GM19043 (cell line): ENCODE measurements around the gene CRIM1.
A peak's percentile ranks its signal among the peaks of the same experiment; 100 is the strongest.

Source experiments
- ATAC-seq: cut with Tn5 transposase; IDR thresholded peaks from one replicate; pipeline ENCODE4 v1.9.1; 2021; ENCODE audit warnings: low read depth; ENCODE audit not compliant: unreplicated experiment

The CRIM1 gene

DNA sequence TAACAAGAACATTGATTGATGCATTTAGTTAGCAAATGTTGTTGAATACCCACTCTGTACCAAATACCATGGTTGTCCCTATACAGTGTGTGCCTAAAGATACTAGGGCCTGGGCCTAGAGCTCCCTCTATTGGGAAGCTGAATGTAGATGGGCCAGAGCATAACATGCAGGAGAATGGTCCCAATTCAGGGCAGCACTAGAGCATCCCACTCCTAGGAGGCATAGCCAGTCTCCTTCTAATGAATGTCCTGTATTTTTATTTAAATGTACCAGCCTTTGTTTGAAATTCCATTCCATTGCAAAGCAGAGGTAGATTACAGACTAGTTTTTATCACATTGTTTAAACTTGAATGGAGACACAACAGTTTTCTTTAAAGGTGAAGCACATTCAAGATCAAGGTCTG lies 151.8 kb downstream of the CRIM1 start:
- ATAC-seq, result peak; percentile 82

GRCh38 chr2:36509075-36509474 lies 153.5 kb downstream of the CRIM1 start:
- no peak for ATAC-seq

GRCh38 chr2:36511858-36512603 lies 156.5 kb downstream of the CRIM1 start:
- ATAC-seq, result peak; percentile 65

DNA sequence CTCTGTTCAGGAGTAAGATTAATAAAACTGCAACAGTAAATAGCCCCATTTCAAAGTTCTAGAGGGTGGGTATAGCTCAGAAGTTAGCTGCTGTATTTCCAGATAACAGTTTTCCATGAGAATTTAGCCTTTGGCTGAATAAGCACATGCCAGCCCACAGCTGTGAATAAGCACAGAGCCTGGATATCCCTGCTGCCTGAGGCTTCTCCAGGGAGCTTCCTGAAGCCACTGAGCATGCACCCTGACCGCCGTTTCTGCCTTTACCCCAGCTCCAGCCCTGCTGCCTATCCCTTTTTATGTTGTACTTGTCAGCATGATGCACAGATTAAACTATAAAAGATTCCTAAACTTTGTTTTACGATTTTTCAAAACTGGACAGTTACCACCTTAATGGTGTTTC lies 157.1 kb downstream of the CRIM1 start:
- no peak for ATAC-seq

GRCh38 chr2:36513661-36514060 lies 158.1 kb downstream of the CRIM1 start:
- ATAC-seq, result no peak

DNA sequence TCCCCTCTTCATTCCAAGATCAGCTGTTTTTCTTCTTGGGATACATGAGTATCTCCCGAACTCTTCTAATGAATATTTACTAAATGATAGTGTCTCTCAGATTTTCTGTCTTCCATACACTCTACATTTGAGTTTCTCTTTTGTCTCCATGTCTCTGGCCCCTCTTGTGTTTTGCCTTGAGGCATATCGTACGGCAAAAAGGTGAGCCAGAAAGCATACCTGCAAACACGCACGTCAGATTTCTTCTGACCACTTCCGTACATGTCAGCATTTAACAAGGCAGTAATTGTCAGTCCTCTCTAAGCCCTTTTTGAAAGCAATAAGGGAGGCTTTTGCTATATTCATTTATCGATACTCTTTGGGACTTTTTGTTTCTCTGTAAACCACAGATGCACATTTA lies 160.0 kb downstream of the CRIM1 start:
- ATAC-seq, result no peak

DNA sequence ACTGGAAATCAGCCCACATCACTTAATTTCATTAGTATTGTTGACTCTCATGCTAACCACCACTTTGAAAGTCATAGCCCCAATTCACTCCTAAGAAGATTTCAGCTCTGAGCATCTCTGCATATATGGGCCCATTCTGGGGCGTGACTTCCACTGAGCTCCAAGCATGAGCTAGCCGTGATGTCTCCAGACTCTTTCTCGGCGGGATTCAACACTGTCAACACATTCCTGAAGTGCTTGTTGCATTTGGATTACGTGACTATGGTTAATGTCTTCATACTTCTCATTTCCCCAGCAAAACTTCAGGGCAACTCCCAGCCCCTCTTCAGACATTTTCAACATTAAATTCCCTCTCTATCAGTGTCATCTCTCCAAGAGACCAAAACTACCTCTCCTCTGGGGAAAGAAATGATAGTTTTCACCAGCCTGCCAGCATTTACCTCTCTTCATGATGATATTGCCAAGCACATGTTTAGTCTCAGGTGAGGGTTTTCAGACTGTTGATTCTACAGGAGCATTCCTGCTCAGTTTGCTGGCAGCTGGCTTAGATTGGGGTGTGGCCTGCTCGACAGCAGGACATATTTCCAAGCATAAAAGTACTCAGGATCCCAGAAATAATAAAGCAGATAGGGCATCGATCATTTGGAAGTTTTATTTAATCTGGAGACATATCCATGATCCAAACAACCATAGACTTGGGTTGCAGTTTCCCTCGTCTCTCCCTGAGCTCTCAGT lies 160.7 kb downstream of the CRIM1 start:
- ATAC-seq, result no peak

GRCh38 chr2:36520431-36520830 lies 164.9 kb downstream of the CRIM1 start:
- no peak for ATAC-seq

DNA sequence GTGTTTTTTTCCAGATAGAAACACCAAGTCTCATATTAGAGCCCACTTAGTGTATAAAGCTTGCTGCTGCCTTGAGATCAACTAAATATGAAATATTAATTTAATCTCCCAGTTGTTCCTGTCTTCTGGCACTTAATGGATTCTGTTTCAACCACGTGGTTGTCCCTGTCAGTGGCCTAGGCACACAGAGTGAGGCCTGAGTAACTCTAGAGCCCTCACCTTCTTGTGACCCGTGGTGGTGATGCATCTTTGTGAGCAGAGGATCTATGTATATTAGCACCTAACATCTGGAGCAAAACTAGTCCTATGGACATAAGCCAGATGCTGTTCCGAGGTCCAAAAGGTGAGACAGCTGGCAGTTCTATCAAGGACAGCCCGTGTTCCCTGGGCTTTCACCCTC lies 167.6 kb downstream of the CRIM1 start:
- ATAC-seq, result no peak

DNA sequence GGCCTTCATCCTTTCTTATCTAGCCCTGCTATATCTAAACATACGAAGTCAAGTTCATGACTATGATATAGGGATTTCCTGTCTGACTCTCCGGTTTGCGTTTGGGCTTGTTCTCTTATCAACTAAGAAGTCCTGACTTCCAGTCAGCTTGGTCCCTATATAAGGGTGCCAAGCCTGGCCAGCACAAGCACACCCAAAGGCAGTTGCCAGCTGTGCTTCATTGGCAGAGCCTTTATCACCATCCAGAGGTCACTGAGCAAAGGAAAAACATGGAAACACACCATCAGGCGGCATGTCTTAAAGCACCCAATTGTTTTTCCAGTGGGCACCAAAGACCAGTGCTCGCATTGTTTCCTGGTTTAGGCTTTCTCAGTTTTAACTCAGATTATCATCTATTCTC lies 169.7 kb downstream of the CRIM1 start:
- ATAC-seq, result no peak

DNA sequence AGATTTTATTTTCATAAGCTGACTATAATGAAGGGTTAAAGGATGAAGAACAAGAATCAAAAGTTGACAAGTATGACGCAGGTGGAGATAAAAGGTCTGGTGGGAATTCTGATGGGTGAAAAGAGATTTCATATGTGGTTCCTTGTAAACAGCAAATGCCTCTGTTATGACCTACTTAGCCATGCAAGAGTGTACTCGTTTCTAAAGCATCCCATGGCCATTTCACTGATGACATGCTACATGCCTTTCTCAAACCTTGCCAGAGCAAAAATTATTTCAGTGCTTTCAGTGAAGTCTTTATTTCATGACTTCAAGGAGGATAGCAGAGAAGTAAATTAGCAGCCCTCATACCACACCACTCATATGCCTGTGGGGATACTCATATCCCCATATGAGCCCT lies 170.6 kb downstream of the CRIM1 start:
- no peak for ATAC-seq

GRCh38 chr2:36528274-36528673 lies 172.7 kb downstream of the CRIM1 start:
- ATAC-seq, result peak; percentile 54

GRCh38 chr2:36528766-36529392 lies 173.3 kb downstream of the CRIM1 start:
- ATAC-seq, result peak; percentile 10

- ATAC-seq, result peak; percentile 80
Measured at GRCh38 chr2:36530178-36530982, 174.8 kb downstream of the CRIM1 start.

GRCh38 chr2:36530983-36531354 lies 175.4 kb downstream of the CRIM1 start:
- ATAC-seq, result no peak

DNA sequence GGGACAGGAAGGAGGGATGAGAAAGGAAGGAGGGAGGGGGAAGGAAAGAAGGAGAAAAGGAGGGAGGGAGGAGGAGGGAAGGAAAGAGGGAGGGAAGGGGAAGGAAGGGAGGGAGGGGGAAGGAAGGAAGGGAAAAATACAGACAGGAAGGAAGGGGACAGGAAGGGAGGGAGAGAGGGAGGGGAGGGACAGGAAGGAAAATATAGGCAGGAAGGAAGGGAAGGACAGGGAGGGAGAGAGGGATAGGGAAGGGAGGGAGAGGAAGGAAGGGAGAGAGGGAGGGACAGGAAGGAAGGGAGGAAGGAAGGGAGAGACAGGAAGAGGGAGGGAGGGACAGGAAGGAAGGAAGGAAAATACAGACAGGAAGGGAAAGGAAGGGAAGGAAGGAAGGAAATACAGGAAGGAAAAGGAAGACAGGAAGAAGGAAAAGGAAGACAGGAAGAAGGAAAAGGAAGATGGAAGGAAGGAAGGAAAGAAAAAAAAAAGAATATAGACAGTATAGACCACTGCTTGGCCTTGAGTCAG lies 178.8 kb downstream of the CRIM1 start:
- no peak for ATAC-seq

DNA sequence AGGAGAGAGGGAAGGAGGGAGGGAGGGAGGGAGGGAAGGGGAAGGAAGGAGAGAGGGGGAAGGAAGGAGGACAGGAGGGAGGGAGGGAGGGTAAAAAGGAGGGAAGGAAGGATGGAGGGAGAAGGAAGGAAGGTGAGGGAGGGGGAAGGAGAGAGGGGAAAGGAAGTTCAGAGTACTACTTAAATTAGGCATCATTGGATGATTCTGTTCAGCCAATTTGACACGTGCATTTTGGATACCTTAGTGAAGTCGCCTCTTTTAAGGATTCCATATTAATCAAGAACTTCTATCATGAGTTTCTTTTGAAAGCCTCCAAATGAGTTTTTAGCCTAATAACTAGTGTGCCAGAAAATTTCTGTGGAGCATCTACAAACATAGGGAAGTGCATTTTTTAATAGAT lies 179.5 kb downstream of the CRIM1 start:
- ATAC-seq, result no peak

GRCh38 chr2:36536776-36537175 lies 181.2 kb downstream of the CRIM1 start:
- ATAC-seq, result no peak

DNA sequence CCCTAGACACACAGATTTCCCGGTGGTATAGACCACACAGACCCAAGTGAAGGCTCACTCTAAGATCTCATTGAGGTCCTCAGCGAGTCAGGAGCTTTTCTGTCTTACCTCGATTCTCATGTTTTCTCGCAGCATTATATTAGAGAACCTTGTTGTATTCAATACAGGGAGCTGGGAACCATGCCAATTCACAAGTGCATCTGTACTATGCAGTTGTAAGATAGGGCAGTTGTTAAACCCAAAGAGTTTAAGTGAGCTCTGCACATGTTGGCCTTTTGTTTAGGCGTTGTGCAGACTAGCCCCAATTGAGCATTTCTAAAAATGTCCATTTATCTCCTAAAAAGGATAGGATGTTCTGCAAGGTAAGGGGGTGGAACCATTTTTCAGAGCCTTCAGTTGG lies 182.8 kb downstream of the CRIM1 start:
- no peak for ATAC-seq

GRCh38 chr2:36539631-36540030 lies 184.1 kb downstream of the CRIM1 start:
- peak; percentile 81 for ATAC-seq
